ENCODE data around the gene KIRREL3. TPM values are rescaled to one million over a fixed set of nuclear protein-coding genes. Genes with fewer than 3 reads are reported as not detected.

Gene KIRREL3
- total and polyA plus RNA-seq, 12 donors: 0.13 to 0.58 (median 0.30) TPM

DNA sequence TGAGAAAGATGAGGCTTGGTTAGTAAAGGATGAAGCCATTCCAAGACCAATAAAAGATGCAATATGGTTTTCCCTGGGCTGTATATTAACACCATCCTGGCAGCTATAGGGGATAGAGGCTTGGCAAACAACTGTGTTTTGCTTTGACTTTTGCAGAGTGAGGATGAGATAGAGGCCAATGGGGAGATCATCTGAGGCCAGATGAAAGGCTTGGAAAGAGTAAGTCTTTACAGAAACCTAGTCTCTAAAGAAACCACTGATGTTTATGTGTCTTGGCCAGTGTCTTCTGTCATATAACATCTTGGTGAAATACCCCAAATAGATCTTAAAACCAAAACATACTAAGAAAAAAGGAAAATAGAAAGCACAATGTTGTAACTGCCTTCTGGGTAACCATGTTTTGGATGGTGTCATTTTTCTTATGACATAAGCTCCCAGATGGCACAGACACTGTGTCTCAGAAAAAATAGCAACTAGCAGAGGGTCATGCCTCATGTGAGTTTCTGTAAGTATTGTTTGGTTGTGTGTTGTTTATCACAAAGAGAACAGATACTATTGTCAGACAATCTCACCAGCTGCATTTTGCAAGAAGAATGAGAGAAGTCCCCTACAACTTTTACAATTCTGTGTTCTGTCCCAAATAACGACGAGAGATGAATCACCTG lies 339.7 kb downstream of the KIRREL3 start:
- no peaks in the 10 kb centered on the region for H3K36me3 ChIP-seq
- H3K27me3 ChIP-seq: peaks cover 0 to 21% (median 0%) of the 10 kb centered on the region in 7 donors
- 77 to 82% methylated on average over 2 of the region's 2 CpGs for WGBS, 2 donors
- no peaks in the 10 kb centered on the region for H3K9me3 ChIP-seq
- intact Hi-C loops (cut with DNase I): no loop called here
- no peak for DNase-seq
- H3K4me1 ChIP-seq: no peaks in the 10 kb centered on the region
- no peak for ATAC-seq
- TF ChIP-seq, protein P1, sequence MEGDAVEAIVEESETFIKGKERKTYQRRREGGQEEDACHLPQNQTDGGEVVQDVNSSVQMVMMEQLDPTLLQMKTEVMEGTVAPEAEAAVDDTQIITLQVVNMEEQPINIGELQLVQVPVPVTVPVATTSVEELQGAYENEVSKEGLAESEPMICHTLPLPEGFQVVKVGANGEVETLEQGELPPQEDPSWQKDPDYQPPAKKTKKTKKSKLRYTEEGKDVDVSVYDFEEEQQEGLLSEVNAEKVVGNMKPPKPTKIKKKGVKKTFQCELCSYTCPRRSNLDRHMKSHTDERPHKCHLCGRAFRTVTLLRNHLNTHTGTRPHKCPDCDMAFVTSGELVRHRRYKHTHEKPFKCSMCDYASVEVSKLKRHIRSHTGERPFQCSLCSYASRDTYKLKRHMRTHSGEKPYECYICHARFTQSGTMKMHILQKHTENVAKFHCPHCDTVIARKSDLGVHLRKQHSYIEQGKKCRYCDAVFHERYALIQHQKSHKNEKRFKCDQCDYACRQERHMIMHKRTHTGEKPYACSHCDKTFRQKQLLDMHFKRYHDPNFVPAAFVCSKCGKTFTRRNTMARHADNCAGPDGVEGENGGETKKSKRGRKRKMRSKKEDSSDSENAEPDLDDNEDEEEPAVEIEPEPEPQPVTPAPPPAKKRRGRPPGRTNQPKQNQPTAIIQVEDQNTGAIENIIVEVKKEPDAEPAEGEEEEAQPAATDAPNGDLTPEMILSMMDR (IDR thresholded peaks at IDR 0.05): no peak
- H3K27ac ChIP-seq: no peak overlapping the region
- H3K4me3 ChIP-seq: no peak overlapping the region

DNA sequence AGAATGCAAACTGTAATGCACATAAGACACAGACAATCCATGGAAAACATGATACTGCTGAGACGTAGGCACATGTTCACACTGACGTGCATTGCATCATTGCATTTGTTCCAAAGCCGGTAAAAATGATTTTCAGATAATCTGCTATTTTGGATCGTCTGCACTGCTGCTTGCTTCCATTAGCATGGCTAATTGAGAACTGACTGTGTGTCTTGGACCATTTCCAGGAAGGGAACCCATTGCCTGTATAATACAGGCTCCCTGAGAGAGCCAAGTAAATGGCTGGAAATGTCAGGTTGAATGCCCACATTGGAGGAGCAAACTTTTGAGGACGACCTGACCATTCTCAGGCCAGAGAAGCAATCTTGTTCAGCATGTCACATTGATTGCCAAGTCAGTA lies 340.2 kb downstream of the KIRREL3 start:
- TF ChIP-seq, protein P1 (IDR thresholded peaks at IDR 0.05): no peak
- Histone ChIP-seq H3K27ac (no peak overlapping the region), H3K9me3 (no peaks in the 10 kb centered on the region), H3K36me3 (no peaks in the 10 kb centered on the region), H3K4me3 (no peak overlapping the region), H3K4me1 (peaks cover 0 to 3% (median 0%) of the 10 kb centered on the region in 9 donors), H3K27me3 (peaks cover 0 to 24% (median 1%) of the 10 kb centered on the region in 7 donors)
- ATAC-seq: no peak
- intact Hi-C loops (cut with DNase I): no loop called here
- no peak for DNase-seq
- whole genome bisulfite sequencing, 2 donors: 62 to 77% methylated on average over 5 of the region's 5 CpGs

DNA sequence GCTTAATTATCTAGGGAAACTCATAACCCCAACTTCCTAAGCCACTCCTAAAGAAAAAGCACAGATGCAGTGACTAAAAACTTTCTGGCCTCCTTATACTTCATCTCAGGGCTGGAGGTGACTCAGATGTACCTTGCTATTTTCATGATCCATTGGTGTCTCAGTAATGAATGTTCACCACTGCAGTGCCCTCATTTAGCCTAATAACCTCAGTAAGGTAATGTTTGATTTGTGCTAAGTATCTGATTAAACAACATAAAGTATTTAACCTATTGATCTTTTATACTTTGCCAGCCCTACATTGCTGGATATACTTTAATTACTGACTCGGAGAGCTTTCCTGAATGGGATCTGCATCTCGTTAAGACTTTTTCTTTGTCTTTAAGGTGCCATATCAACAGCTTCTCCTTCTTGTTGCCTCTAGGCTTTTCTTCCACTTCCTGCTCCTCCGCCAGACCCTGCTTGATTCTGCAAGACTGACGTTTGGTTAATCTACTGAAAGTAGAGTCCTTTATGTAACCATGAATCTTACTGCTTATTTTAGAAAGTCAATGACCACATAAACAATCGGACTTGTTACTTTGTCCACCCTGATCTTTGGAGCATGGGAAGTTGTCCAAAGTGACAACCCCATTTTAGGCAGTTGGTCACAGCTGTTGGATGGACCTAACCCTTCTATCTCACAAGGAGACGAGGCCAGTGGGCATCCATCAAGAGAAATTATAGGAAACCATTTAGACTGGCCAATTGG lies 342.1 kb downstream of the KIRREL3 start:
- H3K27me3 ChIP-seq: peaks cover 0 to 25% (median 5%) of the 10 kb centered on the region in 7 donors
- H3K36me3 ChIP-seq: no peaks in the 10 kb centered on the region
- ATAC-seq: no peak
- no peak overlapping the region for H3K4me3 ChIP-seq
- intact Hi-C loops (cut with DNase I): no loop called here
- peaks cover 0 to 9% (median 0%) of the 10 kb centered on the region in 9 donors for H3K4me1 ChIP-seq
- H3K9me3 ChIP-seq: no peaks in the 10 kb centered on the region
- H3K27ac ChIP-seq: no peak overlapping the region
- 68 to 71% methylated on average over 6 of the region's 6 CpGs for WGBS, 2 donors
- DNase-seq: no peak
- TF ChIP-seq, protein P1 (IDR thresholded peaks at IDR 0.05): no peak

DNA sequence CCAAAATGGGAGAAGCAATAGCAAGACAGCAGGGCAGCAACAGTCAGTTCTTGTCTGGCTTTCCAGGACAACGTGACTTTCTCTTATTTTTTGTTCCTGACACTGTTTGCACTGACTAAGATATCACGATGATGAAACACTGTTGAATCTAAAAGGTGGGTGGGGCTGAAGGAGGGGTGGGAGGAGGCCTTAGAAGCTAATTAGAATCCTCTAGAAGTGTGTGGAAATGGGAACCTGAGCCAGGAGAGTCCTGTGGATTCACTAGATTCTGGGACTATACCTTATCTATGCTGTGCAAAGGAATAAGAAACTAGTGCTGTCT lies 344.8 kb downstream of the KIRREL3 start:
- H3K27me3 ChIP-seq: peaks cover 0 to 31% (median 9%) of the 10 kb centered on the region in 7 donors
- ATAC-seq: no peak
- intact Hi-C loops (cut with DNase I): no loop called here

More for the DNA sequence above, 344.8 kb downstream of the KIRREL3 start:
- Histone ChIP-seq H3K9me3 (no peaks in the 10 kb centered on the region), H3K27ac (no peak overlapping the region), H3K36me3 (no peaks in the 10 kb centered on the region), H3K4me3 (no peak overlapping the region), H3K4me1 (peaks cover 0 to 9% (median 0%) of the 10 kb centered on the region in 9 donors)
- WGBS, 2 donors: 33 to 41% methylated on average over 2 of the region's 2 CpGs
- TF ChIP-seq, protein P1 (IDR thresholded peaks at IDR 0.05): no peak
- DNase-seq: no peak
